HepG2 (cell line): ENCODE results near the gene AGAP3. TPM values are rescaled to one million over a fixed set of nuclear protein-coding genes. Genes with fewer than 3 reads are reported as not detected.

Experiments used
- ATAC-seq: fragments of 200-7000 bp; cut with Tn5 transposase; 3 replicates; pipeline ENCODE4 v1.9.1; 2020; ENCODE audit warnings: mild to moderate bottlenecking, moderate library complexity
- BruUV-seq: library from RNA; stranded (reverse); fragments of 400-500 nt; replicated peaks from 2 replicates; lab custom pipeline; 2021; lab: Mats Ljungman, UMichigan
- CTCF ChIA-PET: fragments of 300-600 bp; formaldehyde crosslinking; extraction: SDS; loops from one replicate; lab custom pipeline; 2021; ENCODE audit warnings: low total read pairs, inconsistent platforms, low intra/inter-chr PET ratio; lab: Yijun Ruan, JAX
- POLR2A ChIA-PET: fragments of 350-600 bp; sonication (Branson Sonifier 250); formaldehyde crosslinking; loops from one replicate; lab custom pipeline; 2020; ENCODE audit warnings: antibody characterized with exemption, inconsistent platforms; lab: Yijun Ruan, JAX
- DNase-seq: peaks from one replicate; pipeline ENCODE4 v3.0.0-alpha.2; 2015; ENCODE audit warnings: low spot score
- FAIRE-seq: peaks from 3 replicates; lab custom pipeline; 2011; peaks lifted over from hg19 to GRCh38; lab: Jason Lieb, UNC
- H2AFZ ChIP-seq: one replicate; pipeline ENCODE4 v1.6.1; 2011; ENCODE audit warnings: low read length, inconsistent platforms
- H3K27ac ChIP-seq: fragments of 300-600 bp; 3 replicates; pipeline ENCODE4 v1.8.0; 2011; ENCODE audit warnings: mixed run types, mild to moderate bottlenecking, mixed read lengths, low read length, inconsistent platforms; ENCODE audit not compliant: insufficient read depth; ENCODE audit errors: extremely low read length
- H3K27me3 ChIP-seq, 2 experiments: fragments of 200-600 bp in 1 of 2; 2 replicates in 1 of 2; 3 replicates in 1 of 2; pipeline versions ENCODE4 v1.6.0 to v1.8.0; 2011; ENCODE audit warnings: low read length in 2 of 2, mild to moderate bottlenecking in 2 of 2, moderate library complexity in 2 of 2, inconsistent platforms in 1 of 2; ENCODE audit not compliant: insufficient read depth in 2 of 2, control insufficient read depth in 1 of 2
- H3K36me3 ChIP-seq, 2 experiments: fragments of 200-600 bp in 1 of 2; replicated peaks in 1 of 2; 2 replicates in 1 of 2; 3 replicates in 1 of 2; pipeline versions ENCODE4 v1.5.1 to v1.8.0; 2011; ENCODE audit warnings: low read length in 2 of 2, inconsistent platforms in 1 of 2; ENCODE audit not compliant: insufficient read depth in 2 of 2, control insufficient read depth in 1 of 2
- H3K4me1 ChIP-seq: 2 replicates; pipeline ENCODE4 v1.5.1; 2012; ENCODE audit warnings: low read length, inconsistent platforms; ENCODE audit not compliant: insufficient read depth
- H3K4me2 ChIP-seq: 2 replicates; pipeline ENCODE4 v1.6.0; 2011; ENCODE audit warnings: low read depth, low read length, inconsistent platforms
- H3K4me3 ChIP-seq, 3 experiments: fragments of 200-600 bp in 1 of 3; sonication (generic), shearing (Covaris generic) in 1 of 3; replicated peaks in 1 of 3; 2 replicates each; pipeline ENCODE4 v1.5.1; 2011 to 2016; ENCODE audit warnings: low read length in 3 of 3, inconsistent platforms in 2 of 3, low read depth in 2 of 3, mild to moderate bottlenecking in 2 of 3, control low read depth in 1 of 3, mixed read lengths in 1 of 3; ENCODE audit not compliant: insufficient read depth in 1 of 3
- H3K79me2 ChIP-seq: one replicate; pipeline ENCODE4 v1.6.1; 2011; ENCODE audit warnings: low read length, inconsistent platforms; ENCODE audit not compliant: insufficient read depth
- H3K9ac ChIP-seq: 2 replicates; pipeline ENCODE4 v1.6.0; 2011; ENCODE audit warnings: mild to moderate bottlenecking, low read depth, low read length, inconsistent platforms; ENCODE audit not compliant: insufficient read depth
- H3K9me3 ChIP-seq: 2 replicates; pipeline ENCODE4 v1.5.1; 2012; ENCODE audit warnings: mild to moderate bottlenecking, low read length
- H4K20me1 ChIP-seq: 2 replicates; pipeline ENCODE4 v1.6.0; 2011; ENCODE audit warnings: inconsistent platforms, mild to moderate bottlenecking, low read length, moderate library complexity; ENCODE audit not compliant: insufficient read depth
- AKNA ChIP-seq: sonication (generic); formaldehyde crosslinking; IDR thresholded peaks from 2 replicates; pipeline ENCODE4 v1.4.0; 2020; ENCODE audit warnings: missing genetic modification reagents, borderline replicate concordance
- ATF7-NPFF ChIP-seq: sonication (generic); formaldehyde crosslinking; IDR thresholded peaks from 2 replicates; pipeline ENCODE4 v1.8.1; 2023; ENCODE audit warnings: mild to moderate bottlenecking, low read depth, missing genetic modification reagents, moderate library complexity
- CHD2 ChIP-seq: IDR thresholded peaks from 2 replicates; pipeline ENCODE4 v1.6.1; 2011; ENCODE audit warnings: low read depth, low read length, improper control_type of control experiment
- ELK4 ChIP-seq: sonication (generic); formaldehyde crosslinking; IDR thresholded peaks from 2 replicates; pipeline ENCODE4 v1.9.0; 2021; ENCODE audit warnings: missing genetic modification reagents, borderline replicate concordance
- FLYWCH1 ChIP-seq: sonication (generic); formaldehyde crosslinking; IDR thresholded peaks from 2 replicates; pipeline ENCODE4 v1.8.1; 2023; ENCODE audit warnings: mild to moderate bottlenecking, missing genetic modification reagents
- HOXD1 ChIP-seq: sonication (generic); formaldehyde crosslinking; IDR thresholded peaks from 2 replicates; pipeline ENCODE4 v1.5.0; 2020; ENCODE audit warnings: missing genetic modification reagents
- KLF12 ChIP-seq: sonication (generic); formaldehyde crosslinking; IDR thresholded peaks from 2 replicates; pipeline ENCODE4 v1.4.0; 2020; ENCODE audit warnings: missing genetic modification reagents, borderline replicate concordance
- ZBTB2 ChIP-seq: sonication (generic); formaldehyde crosslinking; IDR thresholded peaks from 2 replicates; pipeline ENCODE4 v1.8.0; 2022; ENCODE audit warnings: low read depth, missing genetic modification reagents
- ZFP36L2 ChIP-seq: sonication (generic); formaldehyde crosslinking; IDR thresholded peaks from 2 replicates; pipeline ENCODE4 v1.4.0; 2020; ENCODE audit warnings: missing genetic modification reagents
- ZKSCAN8 ChIP-seq: IDR thresholded peaks from 2 replicates; pipeline ENCODE4 v1.6.1; 2016; ENCODE audit warnings: borderline replicate concordance, missing genetic modification reagents, missing compliant biosample characterization
- ZNF44 ChIP-seq: sonication (generic); formaldehyde crosslinking; IDR thresholded peaks from 2 replicates; pipeline ENCODE4 v1.5.1; 2020; ENCODE audit warnings: mild to moderate bottlenecking, missing genetic modification reagents
- ZNF710 ChIP-seq: sonication (generic); formaldehyde crosslinking; IDR thresholded peaks from 2 replicates; pipeline ENCODE4 v1.5.0; 2020; ENCODE audit warnings: mild to moderate bottlenecking, missing genetic modification reagents, borderline replicate concordance
- WGBS: methylation state at CpG from one replicate; pipeline ENCODE4 v1.1.6; 2017; ENCODE audit warnings: low lambda C conversion rate; 5-methylcytosine and 5-hydroxymethylcytosine counted together
- in situ Hi-C: cut with HindIII; loops from 2 replicates; pipeline ENCODE4 v1.10.0; 2017; ENCODE audit warnings: low pct_unique_long_range_greater_than_20kb; ENCODE audit not compliant: extremely low pct_ligation_motif_present
- intact Hi-C: fragments of 100-400 bp; cut with micrococcal nuclease; formaldehyde crosslinking; loops from one replicate; pipeline ENCODE4 v1.10.0; 2022; ENCODE audit not compliant: unreplicated experiment
- polyA plus RNA-seq, 8 experiments: library from polyadenylated mRNA; depleted of rRNA in 3 of 8; stranded (reverse) in 7 of 8; unstranded in 1 of 8; fragments of >200 nt; fragmentation: Illumina TruSeq in 4 of 8; extraction: Trizol in 4 of 8; gene quantifications; 2 replicates each; pipeline versions ENCODE4 v1.2.1 to v1.2.3, GENCODE V29; 2011 to 2016; ENCODE audit warnings: low read depth in 4 of 8, missing spikeins in 1 of 8, mixed read lengths in 1 of 8; ENCODE audit not compliant: insufficient read depth in 1 of 8
- total RNA-seq, 5 experiments: library from RNA; depleted of rRNA; stranded (reverse); fragments of >200 nt; fragmentation: Illumina TruSeq; extraction: Trizol; gene quantifications; 2 replicates each; pipeline ENCODE4 v1.2.3, GENCODE V29; 2016; ENCODE audit warnings: low read depth in 1 of 5

The AGAP3 gene
- total and polyA plus RNA-seq, 2 of the 13 experiments (the other 11 are each of a cell fraction or from before 2014, with no cell fraction given), result 31.3 to 61.4 TPM

- TF ChIP-seq ZNF710 (CRISPR knock-in tag) (no peak), HOXD1 (CRISPR knock-in tag) (no peak), KLF12 (no peak), ZNF44 (no peak)
- TF ChIP-seq, all 625 proteins: peak for 59
These were observed 26.7 kb upstream of the AGAP3 start, which contains the start of gene SLC4A2 (continued) for GRCh38 chr7:151059367-151060112.

- ATAC-seq (no peak), FAIRE-seq (no peak), DNase-seq (no peak)
- H3K27ac ChIP-seq, result peak overlapping the region; percentile 86
- CTCF ChIA-PET, result interaction anchor here (0.8 kb wide), 1 partner anchor 51 kb away, joined by 3 read pairs; no protein-coding TSS in a partner anchor
- peaks cover 4% of the 10 kb centered on the region; the same call in 1 of the 2 replicates for H4K20me1 ChIP-seq
- H3K4me2 ChIP-seq, result peak overlapping the region; percentile 98
- H2AFZ ChIP-seq, result no peak overlapping the region
- H3K4me3 ChIP-seq, result peak overlapping the region; percentile 69 to 92 (median 90)
- no TSS peak for BruUV-seq
- no peaks in the 10 kb centered on the region; a peak in 1 of 5 replicates for H3K27me3 ChIP-seq
- peaks cover 16% of the 10 kb centered on the region for H3K79me2 ChIP-seq
- no peaks in the 10 kb centered on the region for H3K9me3 ChIP-seq
- in situ Hi-C loops, result no loop called here
- intact Hi-C loops, result no loop called here
- H3K9ac ChIP-seq, result peak overlapping the region; percentile 71
- peaks cover 1 to 8% of the 10 kb centered on the region in 2 experiments; a peak in 4 of 5 replicates for H3K36me3 ChIP-seq
- H3K4me1 ChIP-seq, result peaks cover 56% of the 10 kb centered on the region
- POLR2A ChIA-PET, result interaction anchor here (1.4 to 4.4 kb wide), 4 partner anchors 22 to 32 kb away, joined by 4 to 144 read pairs (median 7); partner anchors contain the start of genes ABCB8, AGAP3, FASTK and TMUB1
- 2% methylated on average over 11 of the region's 17 CpGs for WGBS
- TF ChIP-seq ATF7-NPFF (0 out of 2 replicates have a peak, but pooled peaks have one; percentile 0), ZKSCAN8 (CRISPR knock-in tag) (no peak), ZBTB2 (no peak), CHD2 (no peak), ELK4 (CRISPR knock-in tag) (no peak), FLYWCH1 (no peak), ZFP36L2 (CRISPR knock-in tag) (no peak), AKNA (CRISPR knock-in tag) (no peak)
These were observed 26.2 kb upstream of the AGAP3 start for GRCh38 chr7:151060113-151060415.
